B cell (primary cell): ENCODE results near the gene FOXI1. TPM values are rescaled to one million over a fixed set of nuclear protein-coding genes. Genes with fewer than 3 reads are reported as not detected.

ENCODE experiments used
- ATAC-seq: fragments of 200-7000 bp; cut with Tn5 transposase; one replicate; pipeline ENCODE4 v1.10.0; 2021; ENCODE audit warnings: low read depth, mild to moderate bottlenecking, moderate number of reproducible peaks, moderate library complexity
- CTCF ChIA-PET: fragments of 350-600 bp; sonication (Branson Sonifier 250); formaldehyde crosslinking; loops from one replicate; lab custom pipeline; 2021; ENCODE audit warnings: antibody characterized with exemption, inconsistent platforms; lab: Charles Lee
- POLR2A ChIA-PET: fragments of 350-600 bp; sonication (Branson Sonifier 250); formaldehyde crosslinking; loops from one replicate; lab custom pipeline; 2021; ENCODE audit warnings: antibody characterized with exemption; lab: Charles Lee
- DNase-seq: peaks from one replicate; pipeline ENCODE4 v3.0.0; 2013
- H2AFZ ChIP-seq: 2 replicates; pipeline ENCODE4 v1.6.1; 2012; ENCODE audit warnings: mild to moderate bottlenecking, low read depth, low read length; ENCODE audit not compliant: insufficient read depth, poor library complexity, severe bottlenecking
- H3K27ac ChIP-seq, 2 donors: 1 replicate in 1 of 2; 2 replicates in 1 of 2; pipeline ENCODE4 v1.5.1; 2012 to 2013; ENCODE audit warnings: low read length in 2 of 2, mild to moderate bottlenecking in 2 of 2, moderate library complexity in 1 of 2
- H3K27me3 ChIP-seq, 4 experiments: fragments of 200-600 bp in 1 of 4; sonication (generic) in 1 of 4; replicated peaks in 1 of 4; 1 replicate in 2 of 4; 2 replicates in 2 of 4; pipeline versions ENCODE4 v1.6.1 to v1.7.0; 2013 to 2016; ENCODE audit warnings: low read length in 3 of 4, mild to moderate bottlenecking in 2 of 4, mixed read lengths in 1 of 4, moderate library complexity in 1 of 4; ENCODE audit not compliant: insufficient read depth in 4 of 4, control insufficient read depth in 3 of 4; ENCODE audit errors: control extremely low read depth in 1 of 4
- H3K36me3 ChIP-seq, 2 experiments: replicated peaks in 1 of 2; 1 replicate in 1 of 2; 2 replicates in 1 of 2; pipeline versions ENCODE4 v1.6.1 to v1.7.1; 2013; ENCODE audit warnings: low read length in 1 of 2; ENCODE audit not compliant: insufficient read depth in 2 of 2, control insufficient read depth in 1 of 2; ENCODE audit errors: control extremely low read depth in 1 of 2, extremely low read depth in 1 of 2
- H3K4me1 ChIP-seq, 2 donors: fragments of 200-600 bp in 1 of 2; sonication (generic) in 1 of 2; 1 replicate in 1 of 2; 2 replicates in 1 of 2; pipeline versions ENCODE4 v1.5.1 to v1.6.1; 2013 to 2017; ENCODE audit warnings: low read length in 2 of 2; ENCODE audit not compliant: control insufficient read depth in 2 of 2, insufficient read depth in 2 of 2
- H3K4me2 ChIP-seq: replicated peaks from 2 replicates; pipeline ENCODE3; 2012; ENCODE audit warnings: mild to moderate bottlenecking, low read depth, low read length; ENCODE audit not compliant: poor library complexity, severe bottlenecking
- H3K4me3 ChIP-seq, 5 experiments: fragments of 200-600 bp in 1 of 5; sonication (generic) in 1 of 5; 1 replicate in 3 of 5; 2 replicates in 2 of 5; pipeline versions ENCODE4 v1.5.1 to v1.7.0; 2011 to 2016; ENCODE audit warnings: low read length in 4 of 5, mild to moderate bottlenecking in 4 of 5, low read depth in 2 of 5, control low read depth in 1 of 5, moderate library complexity in 1 of 5; ENCODE audit not compliant: insufficient read depth in 1 of 5; ENCODE audit errors: control extremely low read depth in 1 of 5, extremely low read depth in 1 of 5
- H3K79me2 ChIP-seq: fragments of 200-600 bp; sonication (generic); one replicate; pipeline ENCODE4 v1.6.0; 2016; ENCODE audit warnings: low read length; ENCODE audit not compliant: control insufficient read depth, insufficient read depth
- H3K9ac ChIP-seq: fragments of 200-600 bp; sonication (generic); 2 replicates; pipeline ENCODE4 v1.6.1; 2017; ENCODE audit warnings: mild to moderate bottlenecking, low read length, moderate library complexity
- H3K9me3 ChIP-seq, 3 donors: one replicate each; pipeline versions ENCODE4 v1.6.1 to v1.7.1; 2013; ENCODE audit warnings: low read length in 2 of 3; ENCODE audit not compliant: control insufficient read depth in 2 of 3, insufficient read depth in 1 of 3; ENCODE audit errors: control extremely low read depth in 1 of 3
- H4K20me1 ChIP-seq: 2 replicates; pipeline ENCODE4 v1.6.0; 2012; ENCODE audit warnings: mild to moderate bottlenecking, low read length; ENCODE audit not compliant: insufficient read depth, control insufficient read depth, poor library complexity, severe bottlenecking
- H3K27ac Mint-ChIP-seq: one replicate; pipeline ENCODE4 v1.8.0; 2021; ENCODE audit warnings: mixed read lengths
- H3K27me3 Mint-ChIP-seq: one replicate; pipeline ENCODE4 v1.8.0; 2021; ENCODE audit warnings: mixed read lengths
- H3K4me1 Mint-ChIP-seq: one replicate; pipeline ENCODE4 v1.8.0; 2021; ENCODE audit warnings: mixed read lengths
- H3K4me3 Mint-ChIP-seq: one replicate; pipeline ENCODE4 v1.8.0; 2021; ENCODE audit warnings: mixed read lengths
- H3K9me3 Mint-ChIP-seq: one replicate; pipeline ENCODE4 v1.8.0; 2022; ENCODE audit warnings: mixed read lengths; ENCODE audit not compliant: insufficient read depth
- EZH2 ChIP-seq: IDR thresholded peaks from 2 replicates; pipeline ENCODE4 v1.6.1; 2012; ENCODE audit warnings: borderline replicate concordance, low read depth, mild to moderate bottlenecking, moderate library complexity, low read length; ENCODE audit not compliant: insufficient read depth, poor library complexity, severe bottlenecking
- WGBS: methylation state at CpG from one replicate; pipeline ENCODE4 v1.1.5; 2013; ENCODE audit warnings: missing lambda C conversion rate; ENCODE audit not compliant: insufficient coverage; 5-methylcytosine and 5-hydroxymethylcytosine counted together
- intact Hi-C: fragments of 100-400 bp; cut with micrococcal nuclease; formaldehyde crosslinking; loops from one replicate; pipeline ENCODE4 v1.10.0; 2022
- polyA plus RNA-seq: library from polyadenylated mRNA; depleted of rRNA; stranded (reverse); fragments of >200 nt; gene quantifications from 2 replicates; pipeline ENCODE4 v1.2.3, GENCODE V29; 2012
- total RNA-seq, 2 donors: library from RNA; stranded (reverse); fragments of 120-200 nt in 1 of 2; gene quantifications; 1 replicate in 1 of 2; 2 replicates in 1 of 2; pipeline versions ENCODE4 v1.2.3 to v1.2.4, GENCODE V29; 2013 to 2022
- TF ChIP-seq, protein P1 (sequence below): fragments of 200-600 bp; IDR thresholded peaks from one replicate; pipeline ENCODE4 v1.8.0; 2022; ENCODE audit warnings: antibody characterized with exemption, mild to moderate bottlenecking

The FOXI1 gene
- total and polyA plus RNA-seq, 2 donors (not counting 1 experiment from before 2014, with no cell fraction given), result not detected

DNA sequence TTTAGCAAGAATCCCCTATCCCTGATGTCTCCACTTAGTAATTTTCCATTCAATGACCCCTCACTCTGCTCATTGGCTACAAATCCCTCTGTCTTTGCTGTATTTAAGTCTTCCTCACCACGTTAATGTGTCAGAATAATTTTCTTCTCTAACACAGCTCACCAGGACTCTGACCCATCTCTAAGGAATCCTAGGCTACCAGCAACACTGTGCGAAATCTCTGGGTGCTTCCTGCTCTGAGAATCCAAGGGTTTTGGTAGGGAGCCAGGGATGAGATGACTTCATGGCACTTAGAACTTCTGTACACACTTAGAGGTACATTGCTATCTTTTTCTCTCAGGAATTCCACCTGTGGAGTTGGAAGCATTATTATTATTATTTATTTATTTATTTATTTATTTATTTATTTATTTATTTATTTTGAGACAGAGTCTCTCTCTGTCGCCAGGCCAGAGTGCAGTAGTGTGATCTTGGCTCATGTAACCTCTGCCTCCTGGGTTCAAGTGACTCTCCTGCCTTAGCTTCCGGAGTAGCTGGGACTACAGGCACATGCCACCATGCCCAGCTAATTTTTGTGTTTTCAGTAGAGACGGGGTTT is 53.5 kb downstream of the FOXI1 start:
- no peaks in the 10 kb centered on the region for H3K27me3 Mint-ChIP-seq
- Histone ChIP-seq H3K79me2 (no peaks in the 10 kb centered on the region), H4K20me1 (no peaks in the 10 kb centered on the region), H3K4me2 (no peak overlapping the region), H3K27ac (no peak overlapping the region), H3K4me1 (peaks cover 0 to 5% of the 10 kb centered on the region in 2 donors), H3K36me3 (no peaks in the 10 kb centered on the region), H3K9ac (no peak overlapping the region), H3K27me3 (no peaks in the 10 kb centered on the region), H2AFZ (no peak overlapping the region), H3K4me3 (no peak overlapping the region), H3K9me3 (no peaks in the 10 kb centered on the region)
- H3K27ac Mint-ChIP-seq, result no peak overlapping the region
- TF ChIP-seq, protein P1, sequence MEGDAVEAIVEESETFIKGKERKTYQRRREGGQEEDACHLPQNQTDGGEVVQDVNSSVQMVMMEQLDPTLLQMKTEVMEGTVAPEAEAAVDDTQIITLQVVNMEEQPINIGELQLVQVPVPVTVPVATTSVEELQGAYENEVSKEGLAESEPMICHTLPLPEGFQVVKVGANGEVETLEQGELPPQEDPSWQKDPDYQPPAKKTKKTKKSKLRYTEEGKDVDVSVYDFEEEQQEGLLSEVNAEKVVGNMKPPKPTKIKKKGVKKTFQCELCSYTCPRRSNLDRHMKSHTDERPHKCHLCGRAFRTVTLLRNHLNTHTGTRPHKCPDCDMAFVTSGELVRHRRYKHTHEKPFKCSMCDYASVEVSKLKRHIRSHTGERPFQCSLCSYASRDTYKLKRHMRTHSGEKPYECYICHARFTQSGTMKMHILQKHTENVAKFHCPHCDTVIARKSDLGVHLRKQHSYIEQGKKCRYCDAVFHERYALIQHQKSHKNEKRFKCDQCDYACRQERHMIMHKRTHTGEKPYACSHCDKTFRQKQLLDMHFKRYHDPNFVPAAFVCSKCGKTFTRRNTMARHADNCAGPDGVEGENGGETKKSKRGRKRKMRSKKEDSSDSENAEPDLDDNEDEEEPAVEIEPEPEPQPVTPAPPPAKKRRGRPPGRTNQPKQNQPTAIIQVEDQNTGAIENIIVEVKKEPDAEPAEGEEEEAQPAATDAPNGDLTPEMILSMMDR, result no peak
- TF ChIP-seq EZH2, result no peak
- DNase-seq (no peak), ATAC-seq (no peak)
- H3K9me3 Mint-ChIP-seq, result no peaks in the 10 kb centered on the region
- intact Hi-C loops, result no loop called here
- peaks cover 10% of the 10 kb centered on the region for H3K4me1 Mint-ChIP-seq
- H3K4me3 Mint-ChIP-seq, result no peak overlapping the region
- ChIA-PET CTCF (no interaction called here), POLR2A (no interaction called here)
- WGBS, result 71% methylated on average over 4 of the region's 5 CpGs

Other genes starting within 250 kb of the FOXI1 start
- not detected in 2 replicates for gene INSYN2B, start 125.4 kb upstream of the FOXI1 start, total RNA-seq
- gene INSYN2B, start 125.4 kb upstream of the FOXI1 start, polyA plus RNA-seq, result not detected in 2 replicates
- not detected in 2 replicates for gene C5orf58, start 127.1 kb downstream of the FOXI1 start, total RNA-seq
- not detected in 2 replicates for gene C5orf58, start 127.1 kb downstream of the FOXI1 start, polyA plus RNA-seq
- 13.6 and 13.9 TPM in 2 replicates for gene LCP2, start 191.9 kb downstream of the FOXI1 start, total RNA-seq
- 11.7 TPM in 2 replicates for gene LCP2, start 191.9 kb downstream of the FOXI1 start, polyA plus RNA-seq